ENCODE measurements around the gene CPED1.
A peak's percentile ranks its signal among the peaks of the same experiment; 100 is the strongest.

The CPED1 gene

DNA sequence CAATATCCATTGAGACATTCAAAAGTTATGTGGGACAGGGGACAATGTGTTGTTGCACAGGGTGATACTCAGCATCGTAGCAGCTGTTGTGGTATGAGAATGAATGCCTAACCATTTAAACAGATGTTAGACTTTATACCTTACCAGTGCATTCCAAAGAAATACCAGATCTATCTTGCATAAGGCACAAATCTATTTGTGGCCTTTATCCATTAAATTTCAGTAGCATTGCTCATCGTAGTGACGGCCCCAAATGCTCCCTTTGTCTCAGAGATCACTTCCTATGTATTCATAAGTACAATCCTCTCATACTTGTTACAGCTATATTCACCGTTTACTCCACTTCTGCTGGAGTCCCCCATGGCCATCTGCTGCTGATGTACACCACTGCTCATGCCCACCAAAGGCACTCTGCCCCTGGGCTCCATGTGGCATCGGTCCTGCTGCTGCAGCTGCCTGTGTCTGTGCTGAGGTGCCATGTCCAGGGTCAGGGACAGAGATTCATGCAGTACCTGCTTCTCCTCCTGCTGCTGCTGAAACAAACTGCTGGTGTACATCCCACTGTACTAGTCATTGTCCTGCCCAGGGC, 96.3 kb downstream of the CPED1 start:
- Mint-ChIP-seq H3K36me3 (no peaks in the 10 kb centered on the region), H3K4me1 (no peaks in the 10 kb centered on the region), H3K27ac (no peak overlapping the region), H3K4me3 (no peak overlapping the region), H3K9me3 (no peaks in the 10 kb centered on the region)
- ATAC-seq (no peak), DNase-seq (ENCODE audit: low spot score in 2 of 2) (no peak)

DNA sequence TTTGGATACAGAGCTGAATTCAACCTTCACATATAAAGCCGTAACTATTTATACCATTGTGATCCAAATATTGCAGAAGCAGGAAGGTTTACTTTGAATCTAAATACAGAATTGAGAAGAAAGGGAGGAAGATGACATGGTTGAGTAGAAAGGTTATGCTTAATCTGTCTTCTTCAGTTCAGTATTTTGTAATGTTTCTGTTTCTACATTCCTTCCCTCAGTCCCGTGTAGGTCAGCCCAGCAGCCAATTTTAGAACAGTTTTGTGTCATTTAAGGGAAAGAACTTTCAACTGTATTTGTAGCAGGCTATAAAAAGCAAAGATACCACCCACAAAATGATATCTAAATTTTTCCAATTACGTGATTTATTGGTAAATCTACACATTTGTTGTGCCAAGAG, 97.4 kb downstream of the CPED1 start:
- H3K36me3 Mint-ChIP-seq: no peaks in the 10 kb centered on the region
- no peak for DNase-seq (ENCODE audit: low spot score in 2 of 2)
- ATAC-seq: no peak
- no peaks in the 10 kb centered on the region for H3K9me3 Mint-ChIP-seq
- H3K4me3 Mint-ChIP-seq: no peak overlapping the region
- H3K4me1 Mint-ChIP-seq: no peaks in the 10 kb centered on the region
- no peak overlapping the region for H3K27ac Mint-ChIP-seq

DNA sequence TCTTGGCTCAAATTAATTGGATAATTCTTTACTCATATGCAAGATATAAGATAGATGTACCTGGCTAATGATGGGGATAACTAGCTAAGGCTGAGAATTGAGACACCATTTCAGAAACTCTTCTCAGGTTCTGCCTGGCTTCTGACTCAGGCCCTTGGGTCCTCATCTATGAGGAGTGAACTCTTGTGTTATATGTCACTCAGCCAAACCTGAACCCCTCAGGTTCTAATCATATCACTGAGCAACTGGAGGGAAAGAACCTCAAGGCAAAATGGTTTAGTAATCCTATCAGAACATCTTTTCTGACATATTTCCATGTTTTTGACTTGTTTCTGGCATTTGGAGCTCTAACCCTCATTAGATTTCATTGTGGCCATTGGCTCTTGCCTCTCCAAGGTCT, 100.4 kb downstream of the CPED1 start:
- no peak for DNase-seq (ENCODE audit: low spot score in 2 of 2)
- Mint-ChIP-seq H3K36me3 (no peaks in the 10 kb centered on the region), H3K4me3 (no peak overlapping the region), H3K27ac (no peak overlapping the region), H3K4me1 (no peaks in the 10 kb centered on the region), H3K9me3 (no peaks in the 10 kb centered on the region)
- no peak for ATAC-seq

DNA sequence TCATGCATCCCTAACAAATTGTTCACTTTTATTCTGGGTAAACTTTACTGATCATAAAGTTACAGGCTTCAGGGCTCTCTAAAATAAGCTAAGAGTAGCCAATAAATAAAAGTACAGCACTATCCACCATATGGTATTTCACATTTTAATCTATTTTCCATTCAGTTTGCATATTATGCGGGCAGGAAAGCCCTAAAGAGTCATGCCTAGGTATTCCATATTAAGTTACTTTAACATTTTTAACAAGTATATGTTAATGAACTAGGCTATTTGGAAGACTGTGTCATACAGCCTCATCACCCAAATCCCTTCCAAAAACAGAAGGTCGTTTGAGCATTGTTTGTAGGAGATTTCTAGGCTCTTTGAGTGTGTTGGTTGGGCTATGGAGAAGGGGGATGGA, 106.3 kb downstream of the CPED1 start:
- Mint-ChIP-seq H3K9me3 (no peaks in the 10 kb centered on the region), H3K4me1 (no peaks in the 10 kb centered on the region), H3K4me3 (no peak overlapping the region), H3K36me3 (no peaks in the 10 kb centered on the region), H3K27ac (no peak overlapping the region)
- ATAC-seq (no peak), DNase-seq (ENCODE audit: low spot score in 2 of 2) (no peak)

DNA sequence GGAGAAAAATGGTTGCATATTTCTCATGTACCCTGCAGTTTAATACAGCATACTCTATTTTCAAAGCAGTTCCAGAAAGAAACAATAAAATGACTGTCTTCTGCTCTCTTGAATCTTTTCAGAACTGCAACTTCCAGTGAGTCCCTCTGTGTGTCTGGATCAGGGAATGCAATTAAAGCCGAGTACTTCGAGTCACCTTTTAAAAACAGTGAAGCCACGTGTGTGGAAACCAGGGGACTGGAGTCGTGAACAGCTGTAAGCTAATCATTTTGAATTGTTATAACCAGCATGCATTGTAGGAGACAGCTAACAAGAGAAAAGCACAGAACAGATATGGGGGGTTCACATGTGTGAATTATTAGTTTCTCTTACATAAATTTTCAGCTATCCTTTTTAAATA, 109.1 kb downstream of the CPED1 start:
- Mint-ChIP-seq H3K9me3 (no peaks in the 10 kb centered on the region), H3K36me3 (no peaks in the 10 kb centered on the region), H3K4me3 (no peak overlapping the region), H3K4me1 (no peaks in the 10 kb centered on the region), H3K27ac (no peak overlapping the region)
- DNase-seq (ENCODE audit: low spot score in 2 of 2) (no peak), ATAC-seq (no peak)

DNA sequence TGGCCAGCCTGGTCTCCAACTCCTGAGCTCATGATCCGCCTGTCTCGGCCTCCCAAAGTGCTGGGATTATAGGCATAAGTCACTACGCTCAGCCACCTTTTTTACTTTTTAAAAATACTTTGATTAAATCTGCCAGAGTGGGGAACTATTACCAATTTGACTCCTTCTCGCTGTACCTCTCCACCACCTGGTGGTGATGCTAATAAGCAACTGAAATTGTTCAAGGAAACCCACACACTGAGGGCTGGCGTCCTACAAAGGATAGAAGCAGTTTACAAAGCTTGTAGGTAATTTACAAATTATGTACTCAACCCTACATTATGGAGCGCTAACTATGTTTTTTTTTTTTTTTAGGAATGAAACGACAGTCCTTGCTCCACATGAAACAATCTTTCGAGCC, 111.1 kb downstream of the CPED1 start:
- no peak overlapping the region for H3K4me3 Mint-ChIP-seq
- ATAC-seq (no peak), DNase-seq (ENCODE audit: low spot score in 2 of 2) (no peak)
- no peaks in the 10 kb centered on the region for H3K36me3 Mint-ChIP-seq
- H3K4me1 Mint-ChIP-seq: no peaks in the 10 kb centered on the region
- no peak overlapping the region for H3K27ac Mint-ChIP-seq
- H3K9me3 Mint-ChIP-seq: no peaks in the 10 kb centered on the region

GRCh38 chr7:121101083-121101482, 112.6 kb downstream of the CPED1 start:
- Mint-ChIP-seq H3K27ac (no peak overlapping the region), H3K36me3 (no peaks in the 10 kb centered on the region)
- no peak for DNase-seq (ENCODE audit: low spot score in 2 of 2)

GRCh38 chr7:121101621-121102020, 113.1 kb downstream of the CPED1 start:
- H3K9me3 Mint-ChIP-seq: no peaks in the 10 kb centered on the region
- H3K27ac Mint-ChIP-seq: no peak overlapping the region
- H3K36me3 Mint-ChIP-seq: no peaks in the 10 kb centered on the region
- DNase-seq (ENCODE audit: low spot score in 2 of 2) (no peak), ATAC-seq (no peak)
- H3K4me1 Mint-ChIP-seq: no peaks in the 10 kb centered on the region
- no peak overlapping the region for H3K4me3 Mint-ChIP-seq

More at GRCh38 chr7:121101083-121101482, 112.6 kb downstream of the CPED1 start:
- no peaks in the 10 kb centered on the region for H3K4me1 Mint-ChIP-seq
- no peaks in the 10 kb centered on the region for H3K9me3 Mint-ChIP-seq
- no peak for ATAC-seq
- H3K4me3 Mint-ChIP-seq: no peak overlapping the region

GRCh38 chr7:121102619-121103018, 114.1 kb downstream of the CPED1 start:
- no peak for ATAC-seq
- H3K36me3 Mint-ChIP-seq: no peaks in the 10 kb centered on the region
- H3K27ac Mint-ChIP-seq: no peak overlapping the region
- no peaks in the 10 kb centered on the region for H3K4me1 Mint-ChIP-seq
- H3K9me3 Mint-ChIP-seq: no peaks in the 10 kb centered on the region
- DNase-seq (ENCODE audit: low spot score in 2 of 2): no peak
- H3K4me3 Mint-ChIP-seq: no peak overlapping the region

- Mint-ChIP-seq H3K36me3 (no peaks in the 10 kb centered on the region), H3K4me1 (no peaks in the 10 kb centered on the region), H3K9me3 (no peaks in the 10 kb centered on the region), H3K27ac (no peak overlapping the region), H3K4me3 (no peak overlapping the region)
- DNase-seq (ENCODE audit: low spot score in 2 of 2) (no peak), ATAC-seq (no peak)
Measured at GRCh38 chr7:121103086-121103485, 114.6 kb downstream of the CPED1 start.

DNA sequence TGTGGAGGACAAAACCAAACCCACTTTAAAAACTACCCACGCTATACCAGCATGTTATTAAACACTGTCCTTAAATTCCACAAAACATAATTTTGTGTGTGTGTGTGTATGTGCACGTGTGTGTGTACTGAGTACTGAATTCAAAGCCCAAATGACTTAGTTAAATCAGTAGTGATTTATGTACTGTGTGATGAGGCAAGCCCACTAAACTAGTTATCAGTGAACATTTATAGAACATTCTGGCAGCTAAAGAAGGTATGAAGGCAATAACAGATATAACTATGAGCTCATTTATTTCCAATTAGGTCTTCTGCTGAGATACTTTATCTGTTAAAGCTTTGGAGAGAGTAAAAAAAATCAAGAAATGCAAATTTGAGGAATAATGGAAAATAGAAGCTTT, 115.1 kb downstream of the CPED1 start:
- no peak overlapping the region for H3K27ac Mint-ChIP-seq
- no peak overlapping the region for H3K4me3 Mint-ChIP-seq
- no peaks in the 10 kb centered on the region for H3K9me3 Mint-ChIP-seq
- H3K4me1 Mint-ChIP-seq: no peaks in the 10 kb centered on the region
- H3K36me3 Mint-ChIP-seq: no peaks in the 10 kb centered on the region
- DNase-seq (ENCODE audit: low spot score in 2 of 2) (no peak), ATAC-seq (no peak)

DNA sequence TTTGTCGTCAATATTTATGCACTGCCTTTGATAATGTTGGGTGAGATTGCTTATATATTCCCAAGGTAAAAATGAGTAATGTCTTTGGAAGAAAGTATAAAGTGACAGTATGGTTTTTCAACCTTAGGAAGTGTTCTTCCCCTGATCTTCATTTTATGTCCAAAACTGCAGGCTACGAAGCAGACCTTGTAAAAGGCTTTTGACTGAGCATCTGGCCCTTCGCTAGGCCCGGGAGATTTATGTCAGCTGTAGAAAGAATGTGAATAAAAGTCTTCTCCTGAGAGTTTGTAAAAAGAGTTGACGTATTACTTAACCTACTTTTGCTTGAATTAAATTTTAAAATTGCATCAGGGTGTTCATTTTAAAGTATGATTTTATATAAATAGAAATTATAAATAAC, 116.8 kb downstream of the CPED1 start:
- DNase-seq (ENCODE audit: low spot score in 2 of 2): no peak
- Mint-ChIP-seq H3K4me3 (no peak overlapping the region), H3K4me1 (no peaks in the 10 kb centered on the region), H3K9me3 (no peaks in the 10 kb centered on the region), H3K27ac (no peak overlapping the region), H3K36me3 (no peaks in the 10 kb centered on the region)
- no peak for ATAC-seq

DNA sequence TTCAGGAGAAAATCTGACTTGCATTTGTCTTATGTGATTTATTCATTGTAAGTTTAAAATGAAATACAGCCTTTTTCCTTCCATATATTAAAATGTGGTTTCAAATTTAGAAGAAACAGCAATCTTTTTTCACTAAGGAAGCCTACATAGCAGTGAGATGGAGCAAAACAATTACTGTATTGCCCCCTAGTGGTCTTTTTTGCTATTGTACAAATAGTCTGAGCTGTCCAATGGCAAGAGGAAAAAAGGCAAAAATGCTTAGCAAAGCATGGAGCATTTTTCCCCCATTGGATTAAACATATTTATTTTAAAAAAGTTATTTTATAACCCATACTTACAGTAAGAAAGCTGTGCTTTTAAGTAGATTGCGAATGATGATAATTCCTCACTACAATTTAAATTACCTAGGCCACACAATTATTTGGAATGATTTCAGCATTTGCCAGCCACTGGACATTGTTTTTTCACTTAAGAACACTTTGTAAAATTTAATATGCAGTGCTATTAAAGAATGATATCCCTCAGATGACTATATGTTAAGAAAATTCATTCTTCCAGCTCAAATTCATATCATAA, 119.5 kb downstream of the CPED1 start:
- Mint-ChIP-seq H3K4me3 (no peak overlapping the region), H3K27ac (no peak overlapping the region), H3K4me1 (no peaks in the 10 kb centered on the region), H3K36me3 (no peaks in the 10 kb centered on the region), H3K9me3 (no peaks in the 10 kb centered on the region)
- DNase-seq (ENCODE audit: low spot score in 2 of 2) (no peak), ATAC-seq (peak; percentile 71)

- DNase-seq (ENCODE audit: low spot score in 2 of 2) (no peak), ATAC-seq (no peak)
- Mint-ChIP-seq H3K27ac (no peak overlapping the region), H3K4me3 (no peak overlapping the region), H3K36me3 (no peaks in the 10 kb centered on the region), H3K9me3 (no peaks in the 10 kb centered on the region), H3K4me1 (no peaks in the 10 kb centered on the region)
Measured at GRCh38 chr7:121109145-121109544, 120.6 kb downstream of the CPED1 start.

GRCh38 chr7:121113288-121113687, 124.8 kb downstream of the CPED1 start:
- Mint-ChIP-seq H3K27ac (no peak overlapping the region), H3K9me3 (no peaks in the 10 kb centered on the region), H3K4me3 (no peak overlapping the region), H3K36me3 (no peaks in the 10 kb centered on the region), H3K4me1 (no peaks in the 10 kb centered on the region)
- DNase-seq (ENCODE audit: low spot score in 2 of 2): no peak
- ATAC-seq: no peak

DNA sequence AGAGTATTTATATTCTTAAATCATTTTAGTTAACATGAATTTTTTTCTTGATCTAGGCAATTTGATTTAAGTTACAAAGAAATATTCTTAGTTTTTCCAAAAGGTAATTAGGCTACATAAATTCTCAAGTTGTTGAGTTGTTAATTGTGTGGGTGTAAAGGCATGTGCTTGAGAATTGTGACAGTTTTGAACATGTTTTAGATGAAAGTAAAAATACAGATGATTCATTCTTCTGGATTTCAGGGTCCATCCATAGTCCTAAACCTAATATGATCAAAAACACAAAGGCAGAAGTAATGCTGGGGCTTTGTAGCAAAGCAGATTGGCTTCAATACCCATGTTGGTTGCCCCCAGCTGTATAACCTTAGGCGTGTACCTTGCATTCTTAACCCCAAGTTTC, 127.9 kb downstream of the CPED1 start:
- DNase-seq (ENCODE audit: low spot score in 2 of 2) (no peak), ATAC-seq (no peak)
- Mint-ChIP-seq H3K4me3 (no peak overlapping the region), H3K9me3 (no peaks in the 10 kb centered on the region), H3K27ac (no peak overlapping the region), H3K4me1 (no peaks in the 10 kb centered on the region), H3K36me3 (no peaks in the 10 kb centered on the region)

DNA sequence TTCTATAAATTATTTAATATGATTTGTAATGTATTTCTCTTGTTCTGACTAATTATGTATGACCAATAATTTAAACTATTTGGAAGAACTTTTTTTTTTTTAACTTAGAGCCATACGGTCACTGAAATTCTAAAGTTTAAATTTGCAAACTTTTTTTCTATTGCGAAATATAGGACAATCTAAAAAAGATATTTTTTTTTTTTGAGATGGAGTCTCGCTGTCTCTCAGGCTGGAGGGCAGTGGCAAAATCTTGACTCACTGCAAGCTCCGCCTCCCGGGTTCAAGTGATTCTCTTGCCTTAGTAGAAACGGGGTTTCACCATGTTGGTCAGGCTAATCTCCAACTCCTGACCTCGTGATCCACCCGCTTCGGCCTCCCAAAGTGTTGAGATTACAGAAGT, 130.5 kb downstream of the CPED1 start:
- H3K9me3 Mint-ChIP-seq: no peaks in the 10 kb centered on the region
- no peak overlapping the region for H3K27ac Mint-ChIP-seq
- no peaks in the 10 kb centered on the region for H3K4me1 Mint-ChIP-seq
- H3K36me3 Mint-ChIP-seq: no peaks in the 10 kb centered on the region
- no peak overlapping the region for H3K4me3 Mint-ChIP-seq
- DNase-seq (ENCODE audit: low spot score in 2 of 2) (no peak), ATAC-seq (no peak)

Data from stimulated activated effector memory CD8-positive, alpha-beta T cell treated with anti-CD3 and anti-CD28 coated beads, Interleukin-12 subunit alpha, Interleukin-12 subunit beta, amount 100 ng/mL, for 72 hours (primary cell).